Stimulated activated CD4-positive, alpha-beta T cell treated with anti-CD3 and anti-CD28 coated beads, Interleukin-12 subunit alpha, Interleukin-12 subunit beta, amount 100 ng/mL, for 4 hours (primary cell): ENCODE measurements around the gene TPT1.
"Not testable (repeated sequence)": the region's sequence is repeated elsewhere in the genome, so short reads cannot be mapped to it uniquely, and the experiment has no call there.

ENCODE experiments used
- DNase-seq: peaks from one replicate; pipeline ENCODE4 v3.0.0-alpha.2; 2020

TPT1 gene

DNA sequence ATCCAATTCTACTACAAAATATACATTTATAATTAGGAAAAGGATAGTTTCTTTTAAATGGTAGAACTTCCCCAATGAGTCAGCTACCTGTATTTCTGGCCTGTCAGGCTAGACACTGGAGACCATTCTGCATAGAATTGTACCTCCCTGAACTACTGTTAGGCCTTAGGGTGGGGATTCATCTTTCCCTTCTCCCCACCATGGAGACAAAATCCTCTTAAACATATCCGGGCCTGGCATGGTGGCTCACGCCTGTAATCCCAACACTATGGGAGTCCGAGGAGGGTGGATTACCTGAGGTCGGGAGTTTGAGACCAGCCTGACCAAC is 24.5 kb upstream of the TPT1 start:
- no peak for DNase-seq

GRCh38 chr13:45364876-45365557 is 24.0 kb upstream of the TPT1 start:
- no peak for DNase-seq

- no peak for DNase-seq
Observed at GRCh38 chr13:45362939-45363338, 22.0 kb upstream of the TPT1 start.

DNA sequence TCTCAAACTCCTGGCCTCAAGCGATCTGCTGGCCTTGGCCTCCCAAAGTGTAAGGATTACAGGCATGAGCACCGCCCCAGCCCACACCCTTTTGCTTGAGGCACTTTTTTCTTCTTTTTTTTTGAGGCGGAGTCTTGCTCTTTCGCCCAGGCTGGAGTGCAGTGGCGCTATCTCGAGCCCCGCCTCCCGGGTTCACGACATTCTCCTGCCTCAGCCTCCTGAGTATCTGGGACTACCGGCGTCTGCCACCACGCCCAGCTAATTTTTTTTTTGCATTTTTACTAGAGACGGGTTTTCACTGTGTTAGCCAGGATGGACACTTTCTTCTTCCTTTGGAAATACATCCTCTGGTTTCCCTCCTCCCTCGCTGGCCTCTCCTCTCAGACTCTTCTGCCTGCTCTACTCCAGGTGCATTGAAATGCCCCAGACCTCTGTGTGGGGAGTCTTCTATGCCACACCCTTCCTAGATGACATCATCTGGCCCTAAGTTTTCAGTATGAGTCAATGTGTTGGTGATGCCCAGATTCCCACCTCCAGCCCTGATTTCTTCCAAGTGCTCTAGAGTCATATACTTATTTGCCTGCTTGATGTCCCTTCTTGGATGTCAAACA is 20.7 kb upstream of the TPT1 start:
- DNase-seq: no peak

- no peak for DNase-seq
Observed at GRCh38 chr13:45356966-45357672, 16.1 kb upstream of the TPT1 start.

DNA sequence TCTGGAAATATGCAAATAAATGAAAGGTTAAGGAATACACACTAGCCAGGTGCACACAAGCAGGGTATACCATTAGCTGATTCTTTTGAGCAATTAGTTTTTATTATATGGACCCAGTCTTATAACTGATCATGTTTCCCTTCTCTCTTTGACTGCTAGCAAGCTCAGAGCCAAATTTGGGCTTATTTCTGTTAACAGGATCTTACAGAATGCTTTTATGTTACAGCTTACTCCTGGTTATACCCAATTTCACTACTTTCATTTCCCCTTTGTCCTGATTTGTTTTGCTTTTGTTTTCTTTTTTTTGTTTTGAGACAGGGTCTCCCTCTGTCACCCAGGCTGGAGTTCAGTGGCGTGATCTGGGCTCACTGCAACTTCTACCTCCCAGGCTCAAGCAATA is 12.9 kb upstream of the TPT1 start:
- no peak for DNase-seq

DNA sequence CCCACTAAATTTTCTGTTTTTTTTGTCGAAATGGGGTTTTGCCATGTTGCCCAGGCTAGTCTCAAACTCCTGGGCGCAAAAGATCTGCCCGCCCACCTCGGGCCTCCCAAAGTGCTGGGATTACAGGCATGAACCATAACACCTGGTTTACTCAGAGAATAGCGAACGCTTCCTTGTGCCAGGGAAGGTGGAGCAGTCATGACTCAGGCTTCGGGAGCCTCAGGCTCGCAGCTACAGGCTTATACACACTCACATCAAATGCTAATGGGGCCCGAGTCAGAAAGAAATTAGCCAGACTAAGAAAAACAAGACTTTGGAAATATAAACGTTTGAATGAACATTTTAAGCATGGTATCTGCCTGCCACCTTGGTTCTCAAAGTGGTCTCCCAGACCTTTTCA is 11.0 kb upstream of the TPT1 start:
- DNase-seq: no peak

DNA sequence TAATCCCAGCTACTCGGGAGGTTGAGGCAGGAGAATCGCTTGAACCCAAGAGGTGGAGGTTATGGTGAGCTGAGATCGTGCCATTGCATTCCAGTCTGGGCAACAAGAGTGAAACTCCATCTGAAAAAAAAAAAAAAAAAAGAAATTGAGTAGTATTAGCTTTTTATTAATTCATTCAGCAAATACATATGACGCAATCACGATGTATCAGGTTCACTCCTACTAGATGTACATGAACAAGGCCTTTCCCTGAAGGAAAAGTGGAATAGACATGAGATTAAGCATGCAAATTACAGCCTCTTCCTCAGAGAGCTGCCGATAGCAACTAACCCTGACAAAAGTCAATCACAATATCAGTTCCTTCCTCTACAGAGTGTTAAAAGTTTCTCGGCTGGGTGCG is 9.2 kb upstream of the TPT1 start:
- no peak for DNase-seq

DNA sequence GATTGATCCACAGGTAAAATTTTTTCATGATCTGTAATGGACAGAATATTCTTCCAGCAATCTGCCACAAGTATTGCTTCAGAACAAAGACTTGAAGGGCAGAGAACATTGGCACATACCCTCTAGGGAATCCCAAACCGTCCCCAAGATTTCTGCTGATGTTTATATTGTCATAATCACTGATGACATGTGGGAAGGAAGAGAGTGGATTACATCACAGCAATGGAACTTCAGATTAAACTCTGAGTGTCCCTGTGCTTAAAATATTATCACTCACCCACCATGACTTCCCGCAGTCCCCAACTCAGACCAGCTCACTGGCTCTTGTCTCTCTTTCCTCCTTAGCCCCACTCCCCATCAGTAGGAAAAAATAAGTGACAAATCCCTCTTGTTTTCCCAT is 8.5 kb upstream of the TPT1 start:
- DNase-seq: no peak

GRCh38 chr13:45344064-45344463 is 3.1 kb upstream of the TPT1 start:
- DNase-seq: not testable (repeated sequence)

GRCh38 chr13:45343102-45343501 is 2.1 kb upstream of the TPT1 start:
- not testable (repeated sequence) for DNase-seq

GRCh38 chr13:45342668-45343067 is 1.7 kb upstream of the TPT1 start:
- DNase-seq: not testable (repeated sequence)

GRCh38 chr13:45341799-45342500 is 967 bp upstream of the TPT1 start:
- no peak for DNase-seq

GRCh38 chr13:45340422-45341033 is 455 bp downstream of the TPT1 start:
- DNase-seq: peak; percentile 73

- DNase-seq: peak; percentile 32
Observed at GRCh38 chr13:45339867-45340266, 1.1 kb downstream of the TPT1 start.

GRCh38 chr13:45339399-45339798 is 1.6 kb downstream of the TPT1 start:
- DNase-seq: no peak

GRCh38 chr13:45337803-45338202 is 3.2 kb downstream of the TPT1 start:
- DNase-seq: no peak

- no peak for DNase-seq
Observed at GRCh38 chr13:45337395-45337794, 3.6 kb downstream of the TPT1 start.

DNA sequence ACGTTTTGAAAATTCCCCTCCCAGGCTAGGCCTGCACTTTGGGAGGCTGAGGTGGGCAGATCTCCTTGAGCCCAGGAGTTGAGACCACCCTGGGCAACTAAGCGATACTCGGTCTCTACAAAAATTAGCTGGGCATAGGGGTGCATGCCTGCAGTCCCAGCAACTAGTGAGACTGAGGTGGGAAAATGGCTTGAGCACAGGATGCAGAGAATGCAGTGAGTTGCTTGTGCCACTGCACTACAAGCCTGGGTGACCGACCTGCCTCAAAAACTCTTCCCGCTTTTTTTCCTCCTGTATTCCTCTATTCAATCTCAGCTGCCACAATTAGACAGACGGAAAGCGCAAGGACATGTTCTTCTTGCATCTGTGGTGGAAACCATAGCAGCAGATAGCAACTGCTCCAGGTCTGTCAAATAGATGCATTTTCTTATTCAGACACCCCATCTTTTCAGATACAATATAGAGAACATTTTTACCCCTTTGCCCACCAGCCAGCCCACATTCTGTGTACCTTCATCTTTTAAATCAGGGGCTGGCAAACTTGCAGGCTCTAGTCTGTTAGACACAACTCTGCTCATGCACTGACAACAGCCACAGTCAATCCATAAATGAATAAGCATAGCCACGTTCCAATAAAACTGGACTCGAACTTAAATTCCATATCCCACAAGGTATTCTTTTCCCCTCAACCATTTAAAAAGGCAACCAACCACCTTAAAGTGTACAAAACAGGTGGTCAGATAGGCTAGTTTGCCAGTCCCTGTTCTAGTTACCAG is 4.8 kb downstream of the TPT1 start:
- DNase-seq: no peak

DNA sequence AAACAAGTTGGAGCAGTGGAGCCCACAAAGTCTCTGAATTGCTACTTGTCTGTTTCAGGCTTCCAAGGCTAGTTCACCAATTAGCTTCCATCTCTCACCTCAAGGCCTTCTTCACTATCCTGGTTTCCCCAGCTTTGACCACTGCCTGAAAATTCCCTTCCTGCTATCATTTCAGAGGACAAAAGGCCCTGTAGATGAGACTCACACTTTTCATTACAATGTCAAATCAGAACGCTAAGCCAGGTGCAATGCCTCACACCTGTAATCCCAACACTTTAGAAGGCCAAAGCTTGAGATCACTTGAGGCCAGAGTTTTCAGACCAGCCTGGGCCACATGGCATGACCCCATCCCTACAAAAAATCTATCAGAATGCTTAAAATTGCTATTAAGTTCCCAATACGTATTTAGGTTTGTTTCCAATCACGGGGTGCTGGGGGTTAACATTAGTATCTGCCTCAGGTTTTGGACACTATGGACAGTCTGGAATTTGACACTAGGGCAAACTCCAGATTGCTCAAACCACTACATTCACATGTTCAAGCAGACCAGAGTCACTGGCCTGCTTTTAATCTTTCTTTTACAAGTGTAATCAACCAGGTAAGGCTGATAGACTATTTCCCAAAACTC is 5.5 kb downstream of the TPT1 start:
- no peak for DNase-seq

DNA sequence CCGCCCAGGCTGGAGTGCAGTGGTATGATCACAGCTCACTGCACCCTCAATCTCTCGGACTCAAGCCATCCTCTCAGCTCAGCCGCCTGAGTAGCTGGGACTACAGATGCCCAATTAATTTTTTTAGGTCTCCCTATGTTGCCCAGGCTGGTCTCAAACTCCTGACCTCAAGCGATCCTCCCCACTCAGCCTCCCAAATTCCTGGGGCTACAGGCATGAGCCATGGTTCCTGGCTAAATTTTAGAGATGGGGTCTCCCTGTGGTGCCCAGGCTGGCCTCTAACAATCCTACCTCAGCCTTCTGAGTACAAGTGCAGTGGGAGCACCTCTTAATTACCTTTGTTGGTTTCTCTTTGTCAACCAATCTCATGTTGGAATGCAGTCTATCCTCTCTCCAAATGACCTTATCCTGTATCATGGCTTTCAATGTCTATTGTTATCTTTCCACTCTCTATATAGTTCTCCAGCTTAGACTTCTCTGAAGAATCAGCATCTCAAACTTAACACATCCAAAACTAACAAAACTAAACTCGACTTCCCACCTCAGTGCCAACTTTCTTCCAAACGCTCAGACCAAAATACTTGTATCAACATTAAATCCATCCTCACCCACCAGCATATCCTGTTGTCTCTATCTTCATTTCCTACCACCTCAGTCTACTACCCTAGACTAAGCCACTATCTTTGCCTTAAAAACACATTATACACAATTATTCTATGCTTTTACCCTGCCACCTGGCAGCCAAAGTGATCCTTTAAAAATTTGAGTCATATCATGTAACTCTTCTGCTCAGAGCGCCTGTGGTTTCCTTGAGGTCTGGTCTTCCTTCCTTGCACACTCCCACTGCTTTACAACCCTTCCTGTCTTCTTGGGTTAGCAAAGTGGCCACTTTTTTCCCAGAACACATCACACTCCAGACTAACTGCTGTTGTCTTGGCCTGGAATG is 6.7 kb downstream of the TPT1 start:
- no peak for DNase-seq
